Gastroesophageal sphincter (tissue), 4 donors: Measurements from ENCODE around the gene BHLHE41. TPM values are rescaled to one million over a fixed set of nuclear protein-coding genes. Genes with fewer than 3 reads are reported as not detected.

Source experiments
- ATAC-seq: fragments of 150-250 bp; one replicate; pipeline ENCODE4 v1.9.1; 2016; ENCODE audit warnings: mild to moderate bottlenecking, moderate library complexity
- H3K27ac ChIP-seq, 4 donors: fragments of 200-600 bp; sonication (generic) in 3 of 4; 1 replicate in 3 of 4; 2 replicates in 1 of 4; pipeline ENCODE4 v1.5.1; 2016 to 2019
- H3K27me3 ChIP-seq: fragments of 200-600 bp; sonication (generic); one replicate; pipeline ENCODE4 v1.5.1; 2019
- H3K36me3 ChIP-seq, 2 donors: fragments of 200-600 bp; sonication (generic); one replicate each; pipeline ENCODE4 v1.5.1; 2019; ENCODE audit warnings: control low read depth in 1 of 2
- H3K4me1 ChIP-seq, 3 donors: fragments of 200-600 bp; sonication (generic); 1 replicate in 2 of 3; 2 replicates in 1 of 3; pipeline ENCODE4 v1.5.1; 2016 to 2019; ENCODE audit warnings: control low read depth in 2 of 3
- H3K4me3 ChIP-seq, 2 donors: fragments of 200-600 bp; sonication (generic); one replicate each; pipeline ENCODE4 v1.5.1; 2019; ENCODE audit warnings: mild to moderate bottlenecking in 1 of 2, moderate library complexity in 1 of 2
- H3K9me3 ChIP-seq, 3 donors: fragments of 200-600 bp; sonication (generic); one replicate each; pipeline ENCODE4 v1.5.1; 2017 to 2019; ENCODE audit warnings: control low read depth in 2 of 3
- EP300 ChIP-seq: sonication (generic); formaldehyde crosslinking; IDR thresholded peaks from one replicate; pipeline ENCODE4 v1.6.1; 2017; ENCODE audit warnings: antibody characterized with exemption, mild to moderate bottlenecking
- POLR2A ChIP-seq, 2 donors: fragments of 450-650 bp; IDR thresholded peaks; one replicate each; pipeline ENCODE4 v1.6.1; 2017; ENCODE audit warnings: antibody characterized with exemption in 2 of 2, mild to moderate bottlenecking in 2 of 2, moderate library complexity in 1 of 2
- POLR2AphosphoS5 ChIP-seq: sonication (generic); formaldehyde crosslinking; IDR thresholded peaks from one replicate; pipeline ENCODE4 v1.6.1; 2017; ENCODE audit warnings: antibody characterized with exemption
- WGBS, 2 donors: methylation state at CpG; one replicate each; pipeline ENCODE4 v1.1.5; 2018; ENCODE audit warnings: low coverage in 1 of 2; 5-methylcytosine and 5-hydroxymethylcytosine counted together
- total RNA-seq, 4 donors: library from RNA; depleted of rRNA; stranded (reverse); fragments of >200 nt; gene quantifications; one replicate each; pipeline ENCODE4 v1.1.0, GENCODE V29; 2016
- TF ChIP-seq, protein P1 (sequence below), 4 experiments: fragments of 200-600 bp in 2 of 4; fragments of 450-650 bp in 2 of 4; sonication (generic) in 1 of 4; IDR thresholded peaks; one replicate each; pipeline ENCODE4 v1.5.1; 2017 to 2019; ENCODE audit warnings: antibody characterized with exemption in 4 of 4, mild to moderate bottlenecking in 2 of 4, moderate library complexity in 2 of 4

Gene BHLHE41
- total RNA-seq, 4 donors from 2014 or later, result 5.3 to 91.2 (median 21.7) TPM

DNA sequence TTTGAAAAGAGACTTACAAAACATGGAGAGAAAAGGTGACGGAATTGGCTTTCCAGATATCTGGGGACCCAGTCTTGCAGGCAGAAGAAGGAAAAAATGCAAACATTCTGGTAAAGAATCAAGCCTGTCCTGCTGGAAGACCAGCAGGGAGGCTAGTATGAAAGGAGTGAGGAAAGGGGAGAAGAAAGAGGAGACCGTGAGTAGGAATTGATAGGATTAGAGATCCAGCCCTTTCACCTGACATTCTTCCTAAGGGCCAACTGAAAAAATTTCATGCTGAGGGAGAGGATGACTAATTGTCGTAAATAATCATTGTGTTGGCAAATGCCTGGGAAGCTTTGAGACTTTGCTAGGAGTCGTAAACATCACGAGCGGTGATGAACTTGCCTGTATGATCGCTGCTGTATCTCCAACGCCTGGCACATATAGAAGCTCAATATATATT is 12.1 kb downstream of the BHLHE41 start:
- 86 to 89% methylated on average over 4 to 8 of the region's 8 CpGs for WGBS, 2 donors
- Histone ChIP-seq H3K27ac (peak overlapping the region; percentile 70 to 98 (median 96)), H3K4me1 (peaks cover 4 to 62% (median 7%) of the 10 kb centered on the region in 3 donors)

DNA sequence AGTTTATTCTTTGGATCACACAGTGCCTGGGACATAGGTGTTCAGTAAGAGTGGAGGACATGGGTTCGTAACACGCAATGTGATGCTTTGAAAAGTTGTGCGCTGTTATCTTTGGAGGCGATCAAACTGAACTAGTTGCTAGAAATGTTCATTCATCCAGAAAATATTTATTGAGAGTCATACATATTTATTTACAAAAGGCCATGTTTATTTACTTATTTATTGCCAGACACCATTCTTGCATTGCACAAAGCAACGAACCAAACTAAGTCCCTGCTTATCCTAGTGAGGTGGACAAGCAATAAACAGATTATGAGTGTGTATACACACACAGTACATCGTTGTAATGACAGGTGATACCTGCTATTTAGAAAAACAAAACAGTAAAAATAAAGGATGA is 12.6 kb downstream of the BHLHE41 start:
- TF ChIP-seq, protein P1, sequence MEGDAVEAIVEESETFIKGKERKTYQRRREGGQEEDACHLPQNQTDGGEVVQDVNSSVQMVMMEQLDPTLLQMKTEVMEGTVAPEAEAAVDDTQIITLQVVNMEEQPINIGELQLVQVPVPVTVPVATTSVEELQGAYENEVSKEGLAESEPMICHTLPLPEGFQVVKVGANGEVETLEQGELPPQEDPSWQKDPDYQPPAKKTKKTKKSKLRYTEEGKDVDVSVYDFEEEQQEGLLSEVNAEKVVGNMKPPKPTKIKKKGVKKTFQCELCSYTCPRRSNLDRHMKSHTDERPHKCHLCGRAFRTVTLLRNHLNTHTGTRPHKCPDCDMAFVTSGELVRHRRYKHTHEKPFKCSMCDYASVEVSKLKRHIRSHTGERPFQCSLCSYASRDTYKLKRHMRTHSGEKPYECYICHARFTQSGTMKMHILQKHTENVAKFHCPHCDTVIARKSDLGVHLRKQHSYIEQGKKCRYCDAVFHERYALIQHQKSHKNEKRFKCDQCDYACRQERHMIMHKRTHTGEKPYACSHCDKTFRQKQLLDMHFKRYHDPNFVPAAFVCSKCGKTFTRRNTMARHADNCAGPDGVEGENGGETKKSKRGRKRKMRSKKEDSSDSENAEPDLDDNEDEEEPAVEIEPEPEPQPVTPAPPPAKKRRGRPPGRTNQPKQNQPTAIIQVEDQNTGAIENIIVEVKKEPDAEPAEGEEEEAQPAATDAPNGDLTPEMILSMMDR (IDR thresholded peaks at IDR 0.05), result no peak
- TF ChIP-seq POLR2A (IDR thresholded peaks at IDR 0.05) (no peak), EP300 (no peak), POLR2AphosphoS5 (no peak)
- Histone ChIP-seq H3K36me3 (no peaks in the 10 kb centered on the region), H3K4me1 (peaks cover 4 to 60% (median 7%) of the 10 kb centered on the region in 3 donors), H3K4me3 (no peak overlapping the region), H3K9me3 (no peaks in the 10 kb centered on the region), H3K27me3 (no peaks in the 10 kb centered on the region), H3K27ac (peak overlapping the region in 3 of 4 donors; percentile 22 to 98 (median 97))
- WGBS, 2 donors, result 80 to 86% methylated on average over 5 to 6 of the region's 6 CpGs
- no peak for ATAC-seq

More for the DNA sequence above, 12.1 kb downstream of the BHLHE41 start:
- ATAC-seq, result no peak
- TF ChIP-seq POLR2A (IDR thresholded peaks at IDR 0.05), result no peak
- TF ChIP-seq, protein P1 (IDR thresholded peaks at IDR 0.05), result no peak
- no peak for TF ChIP-seq POLR2AphosphoS5
- no peak for TF ChIP-seq EP300
- Histone ChIP-seq H3K27me3 (no peaks in the 10 kb centered on the region), H3K36me3 (no peaks in the 10 kb centered on the region), H3K9me3 (no peaks in the 10 kb centered on the region), H3K4me3 (no peak overlapping the region)

DNA sequence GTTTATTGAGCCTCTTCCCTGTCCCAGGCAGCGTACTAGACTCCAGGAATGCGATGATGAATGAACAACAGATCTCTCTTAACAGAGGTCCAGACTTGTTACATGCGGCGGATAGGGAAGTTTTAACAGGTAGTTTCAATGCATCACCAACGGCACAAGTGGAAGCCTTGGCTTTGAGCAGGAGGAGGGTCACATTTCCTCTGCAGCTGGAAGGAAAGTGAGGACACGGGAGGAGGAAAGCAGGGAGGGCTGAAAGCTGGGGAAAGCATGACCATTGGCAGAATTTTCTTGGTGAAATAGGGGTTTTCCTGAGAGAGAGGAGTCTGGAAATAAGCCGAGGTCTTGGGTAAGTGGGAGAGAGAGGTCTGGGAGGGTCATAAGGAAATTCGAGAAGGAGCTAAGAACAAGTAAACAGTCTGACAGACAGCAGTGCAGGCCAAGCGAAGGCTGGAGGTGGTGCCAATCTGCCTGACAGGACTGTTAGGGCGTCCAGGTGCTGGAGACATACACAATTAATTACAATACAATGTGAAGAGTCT is 15.4 kb downstream of the BHLHE41 start:
- Histone ChIP-seq H3K27ac (peak overlapping the region; percentile 30 to 73 (median 64)), H3K4me3 (no peak overlapping the region), H3K36me3 (no peaks in the 10 kb centered on the region), H3K27me3 (no peaks in the 10 kb centered on the region), H3K4me1 (peaks cover 0 to 33% (median 7%) of the 10 kb centered on the region in 3 donors), H3K9me3 (no peaks in the 10 kb centered on the region)
- ATAC-seq, result peak; percentile 27
- TF ChIP-seq POLR2A (IDR thresholded peaks at IDR 0.05) (no peak), EP300 (no peak), POLR2AphosphoS5 (no peak)
- TF ChIP-seq, protein P1 (IDR thresholded peaks at IDR 0.05), result no peak
- WGBS, 2 donors, result 22 to 46% methylated on average over 10 of the region's 10 CpGs

DNA sequence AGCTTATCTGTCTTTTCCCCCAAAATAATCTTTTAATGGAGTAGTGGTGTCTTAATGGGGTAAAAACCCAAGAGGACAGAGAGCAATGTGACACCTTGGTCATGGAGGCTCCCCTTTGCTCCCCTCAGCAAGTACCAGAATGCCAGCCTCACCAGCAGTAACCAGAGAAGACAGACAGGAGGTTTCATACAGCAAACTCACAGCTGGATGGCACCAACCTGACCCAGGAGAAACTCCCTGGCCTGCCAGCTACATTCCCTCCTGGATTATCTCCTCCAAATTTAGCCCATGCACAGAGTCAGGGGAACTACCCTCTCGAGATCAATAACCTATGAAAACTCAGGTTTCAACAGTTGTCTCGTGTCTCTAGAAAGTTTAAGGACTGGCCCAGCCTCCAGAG is 15.9 kb downstream of the BHLHE41 start:
- 59% methylated on average over 2 of the region's 2 CpGs; no CpG with 5 or more reads in 1 of the 2 donors for WGBS, 2 donors
- peaks cover 0 to 33% (median 7%) of the 10 kb centered on the region in 3 donors for H3K4me1 ChIP-seq
- peak overlapping the region in 3 of 4 donors; percentile 60 to 73 (median 68) for H3K27ac ChIP-seq
- ATAC-seq, result no peak
- TF ChIP-seq EP300 (no peak), POLR2AphosphoS5 (no peak), POLR2A (IDR thresholded peaks at IDR 0.05) (no peak)
- TF ChIP-seq, protein P1 (IDR thresholded peaks at IDR 0.05), result no peak
- H3K4me3 ChIP-seq, result no peak overlapping the region
- H3K27me3 ChIP-seq, result no peaks in the 10 kb centered on the region
- no peaks in the 10 kb centered on the region for H3K36me3 ChIP-seq
- no peaks in the 10 kb centered on the region for H3K9me3 ChIP-seq

DNA sequence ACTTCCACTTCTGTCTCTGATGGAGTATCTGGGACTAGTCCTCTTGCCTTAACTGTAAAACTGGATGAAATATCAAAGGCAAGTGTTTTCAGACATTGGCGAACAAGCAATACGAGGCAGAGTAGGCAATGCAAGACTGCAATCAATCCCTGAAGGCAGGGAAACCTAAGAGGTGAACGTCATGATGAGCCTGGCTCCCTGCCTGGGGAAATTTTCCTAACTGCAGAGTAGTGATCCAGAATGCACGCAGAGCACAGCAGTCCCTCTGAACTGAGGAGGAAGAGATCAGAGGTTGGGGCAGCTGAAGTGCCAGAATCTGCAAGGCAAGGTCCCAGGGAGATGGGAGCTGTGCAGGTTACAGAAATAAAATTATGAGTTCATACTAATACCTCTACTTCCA is 18.5 kb downstream of the BHLHE41 start:
- ATAC-seq, result no peak
- WGBS, 2 donors, result 38 to 76% methylated on average over 2 to 3 of the region's 4 CpGs
- Histone ChIP-seq H3K27me3 (no peaks in the 10 kb centered on the region), H3K4me3 (no peak overlapping the region), H3K36me3 (no peaks in the 10 kb centered on the region), H3K4me1 (peaks cover 0 to 18% (median 0%) of the 10 kb centered on the region in 3 donors), H3K9me3 (no peaks in the 10 kb centered on the region), H3K27ac (no peak overlapping the region)
- no peak for TF ChIP-seq POLR2AphosphoS5
- TF ChIP-seq POLR2A (IDR thresholded peaks at IDR 0.05), result no peak
- TF ChIP-seq, protein P1 (IDR thresholded peaks at IDR 0.05), result no peak
- no peak for TF ChIP-seq EP300
